ENCODE measurements around the gene ATP9B.

Gene ATP9B

DNA sequence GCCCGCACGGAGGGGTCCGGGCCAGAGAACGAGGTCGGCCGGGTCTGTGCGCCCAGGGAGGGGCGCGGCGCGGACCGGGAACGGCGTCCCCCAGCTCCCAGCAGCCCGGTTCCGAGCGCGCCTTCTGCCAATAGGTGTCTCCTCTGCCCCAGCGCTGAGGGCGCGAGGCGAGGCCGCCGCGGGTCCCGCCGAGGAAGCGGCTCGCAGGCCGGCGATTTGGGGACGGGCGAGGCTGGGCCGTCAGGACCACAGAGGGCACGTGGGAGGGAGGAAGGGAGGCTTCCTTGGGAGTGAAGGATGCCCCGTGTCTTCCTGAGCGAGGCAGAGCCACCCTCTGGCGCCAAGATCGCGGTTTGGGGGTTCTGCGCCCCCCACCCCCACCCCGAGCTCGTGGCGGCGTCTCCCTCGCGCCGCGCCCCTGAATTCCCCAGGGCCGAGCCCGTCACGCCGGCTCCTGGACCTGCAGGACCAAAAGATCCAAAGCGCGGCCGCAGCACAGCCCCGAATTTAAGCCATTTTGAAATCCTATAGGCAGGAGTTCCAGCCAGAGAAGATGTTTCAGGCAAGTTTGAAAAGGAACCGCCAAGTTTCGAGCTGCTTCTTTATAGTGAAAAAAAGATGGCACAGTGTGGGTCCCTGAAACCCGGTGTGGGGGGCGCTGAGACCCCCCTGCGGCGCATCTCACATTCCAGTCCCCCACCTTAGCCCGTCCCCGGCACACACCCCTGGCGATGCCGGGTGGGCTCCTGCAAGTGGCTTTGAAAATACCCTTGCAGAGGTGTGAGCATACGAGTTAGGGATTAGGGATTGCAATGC, 327.4 kb downstream of the ATP9B start:
- no peak for TF ChIP-seq POLR2A (IDR thresholded peaks at IDR 0.05; ENCODE audit: low read depth, low read length)
- TF ChIP-seq PAX5 (IDR thresholded peaks at IDR 0.05; ENCODE audit: insufficient read depth, low read length, severe bottlenecking), result no peak
- TF ChIP-seq TAF1 (IDR thresholded peaks at IDR 0.05; ENCODE audit: low read depth, low read length), result no peak
- no peak for DNase-seq (ENCODE audit: insufficient read length, low spot score)
- peak; percentile 67 for FAIRE-seq

DNA sequence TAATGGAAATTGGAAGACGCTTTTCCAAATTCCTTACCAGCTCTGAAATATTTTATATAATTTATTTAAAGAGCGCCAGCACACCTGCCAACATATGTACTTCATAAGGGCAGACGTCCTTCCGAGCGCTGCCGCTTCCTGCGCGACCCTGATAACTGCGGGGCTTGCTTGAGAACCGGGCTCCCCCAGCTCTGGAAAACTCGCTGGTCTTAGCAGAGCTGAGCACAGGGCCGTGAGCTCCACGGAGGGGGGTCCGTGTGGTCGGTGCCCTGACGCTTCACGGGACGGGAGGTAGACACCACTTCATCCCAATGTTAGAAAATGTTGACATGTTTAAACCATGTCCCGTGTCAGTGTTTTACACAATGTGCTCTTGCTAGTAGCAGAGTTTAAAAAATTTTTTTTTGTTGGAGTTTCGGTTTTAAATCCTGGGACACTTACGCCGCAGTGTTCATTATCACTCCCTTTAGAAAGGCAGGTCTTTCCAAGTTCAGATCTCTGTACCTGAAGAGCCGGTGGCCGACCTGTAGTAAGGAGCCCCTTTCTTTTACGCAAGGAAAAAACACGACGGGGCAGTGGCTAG, 328.1 kb downstream of the ATP9B start:
- no peak for TF ChIP-seq TAF1 (IDR thresholded peaks at IDR 0.05; ENCODE audit: low read depth, low read length)
- TF ChIP-seq SPI1 (IDR thresholded peaks at IDR 0.05; ENCODE audit: low read depth, low read length), result no peak
- no peak for TF ChIP-seq POU2F2 (IDR thresholded peaks at IDR 0.05; ENCODE audit: low read depth, low read length)
- TF ChIP-seq PAX5 (IDR thresholded peaks at IDR 0.05; ENCODE audit: insufficient read depth, low read length, severe bottlenecking), result no peak
- TF ChIP-seq POLR2AphosphoS5 (IDR thresholded peaks at IDR 0.05; ENCODE audit: low read depth, low read length), result no peak
- TF ChIP-seq POLR2A (IDR thresholded peaks at IDR 0.05; ENCODE audit: low read depth, low read length), result no peak
- FAIRE-seq (peak; percentile 54), DNase-seq (ENCODE audit: insufficient read length, low spot score) (no peak)

DNA sequence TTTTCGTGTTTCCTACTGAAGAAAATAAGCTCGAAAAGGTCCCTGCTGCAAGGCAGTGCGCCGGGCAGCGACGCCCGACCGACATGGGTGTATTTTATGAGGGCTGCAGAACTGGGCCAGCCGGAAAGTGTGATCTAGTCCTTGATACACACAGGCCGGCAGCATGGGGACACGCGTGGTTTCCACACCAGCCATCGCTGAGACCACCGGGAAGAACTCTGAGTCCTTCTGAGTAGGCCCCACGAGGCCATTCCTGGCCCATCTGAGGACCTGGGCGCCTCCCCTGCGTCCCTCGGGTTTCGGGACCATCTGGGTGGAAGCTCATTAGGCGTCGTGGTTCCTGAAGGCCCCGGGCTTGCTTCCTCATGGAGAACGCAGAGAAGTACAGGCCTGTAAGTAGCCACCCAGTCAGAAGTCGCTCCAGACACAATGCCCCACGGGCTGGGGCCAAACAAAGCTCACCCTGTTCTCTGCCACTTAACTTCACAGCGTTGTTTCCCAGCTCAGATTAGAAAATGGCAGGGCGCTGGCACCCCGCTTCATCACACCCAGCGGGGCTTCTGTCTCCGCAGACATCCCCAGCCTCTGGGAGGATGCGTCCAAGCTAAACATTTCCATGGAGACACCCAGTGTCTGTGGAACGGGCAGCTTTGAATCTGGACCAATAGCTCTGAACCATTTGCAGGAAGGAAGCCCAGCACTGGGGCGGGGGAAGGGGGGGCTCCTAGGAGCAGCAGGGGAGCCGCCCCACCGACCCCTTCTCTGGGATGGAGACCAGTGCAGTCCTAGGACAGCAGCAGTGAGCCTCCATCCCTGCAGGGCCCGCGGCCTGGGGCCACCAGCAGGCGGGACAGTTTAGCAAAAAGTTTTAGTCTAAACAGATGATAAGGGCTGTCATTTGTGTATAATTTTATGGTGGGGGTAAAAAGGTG, 328.9 kb downstream of the ATP9B start:
- FAIRE-seq, result peak; percentile 60
- TF ChIP-seq PAX5 (IDR thresholded peaks at IDR 0.05; ENCODE audit: insufficient read depth, low read length, severe bottlenecking) (no peak), POU2F2 (IDR thresholded peaks at IDR 0.05; ENCODE audit: low read depth, low read length) (no peak)
- DNase-seq (ENCODE audit: insufficient read length, low spot score), result no peak

DNA sequence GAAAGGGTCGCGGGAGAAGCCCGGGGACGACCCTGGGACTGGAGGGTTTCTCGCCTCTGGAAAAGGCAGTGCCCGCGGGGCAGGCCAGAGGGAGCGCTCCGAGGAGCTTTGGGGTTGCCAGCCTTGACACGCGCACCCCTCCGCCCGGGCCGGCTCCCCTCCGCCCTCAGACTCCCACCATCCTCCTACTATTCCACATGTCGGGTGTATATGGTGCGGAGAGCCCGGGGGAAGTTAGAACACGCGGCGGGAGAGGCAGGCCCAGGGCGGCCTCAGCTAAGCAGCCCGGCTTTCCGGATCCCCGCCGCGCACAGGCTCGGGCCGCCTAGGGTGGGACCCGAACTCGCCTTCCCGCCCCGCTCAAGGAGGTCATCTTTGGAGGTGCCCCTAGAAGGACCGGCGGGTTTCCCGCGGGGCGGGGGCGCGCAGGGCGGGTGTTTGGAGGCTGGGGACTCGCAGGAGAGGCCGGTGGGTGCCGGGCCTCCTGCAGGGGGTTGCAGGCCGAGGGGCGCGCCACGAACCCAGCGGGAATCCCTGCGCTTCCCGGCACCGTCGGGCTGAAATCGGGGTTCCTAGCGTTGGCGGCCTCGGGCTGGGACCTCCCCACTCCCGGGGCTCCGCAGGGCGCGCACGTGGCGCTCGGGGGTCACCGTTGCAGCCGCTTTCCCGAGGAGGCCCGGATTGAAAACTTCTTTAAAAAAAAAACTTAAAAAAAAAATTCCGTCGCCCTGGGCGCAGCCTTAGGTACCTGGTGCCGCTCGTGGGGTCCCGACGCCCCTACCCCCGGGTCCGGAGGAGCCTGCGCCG, 330.3 kb downstream of the ATP9B start:
- DNase-seq (ENCODE audit: insufficient read length, low spot score), result no peak
- TF ChIP-seq SPI1 (IDR thresholded peaks at IDR 0.05; ENCODE audit: low read depth, low read length), result no peak
- FAIRE-seq, result peak; percentile 81

DNA sequence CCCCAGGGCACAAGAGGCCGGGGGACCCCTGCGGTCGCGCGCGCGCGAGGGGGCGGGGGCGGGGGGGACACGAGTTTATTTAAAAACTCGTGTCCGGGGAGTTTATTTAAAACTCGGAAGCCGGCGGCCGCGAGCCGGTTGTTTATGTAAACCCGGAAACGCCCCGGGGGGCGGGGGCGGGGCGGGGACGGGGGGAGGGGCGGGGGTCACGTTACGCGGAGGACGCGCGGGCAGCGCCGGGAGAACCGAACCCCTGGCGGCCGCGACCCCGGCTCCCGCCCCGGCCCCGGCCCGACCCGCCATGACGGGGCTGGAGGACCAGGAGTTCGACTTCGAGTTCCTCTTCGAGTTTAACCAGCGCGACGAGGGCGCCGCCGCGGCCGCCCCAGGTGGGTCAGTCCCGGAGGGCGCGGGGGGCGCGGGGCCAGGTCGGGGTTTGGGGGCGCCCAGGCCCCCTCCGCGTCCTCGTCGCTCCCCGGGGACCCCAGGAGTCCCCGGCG, 330.9 kb downstream of the ATP9B start:
- TF ChIP-seq POU2F2 (IDR thresholded peaks at IDR 0.05; ENCODE audit: low read depth, low read length), result no peak
- no peak for TF ChIP-seq SPI1 (IDR thresholded peaks at IDR 0.05; ENCODE audit: low read depth, low read length)
- TF ChIP-seq PAX5 (IDR thresholded peaks at IDR 0.05; ENCODE audit: insufficient read depth, low read length, severe bottlenecking), result no peak
- no peak for TF ChIP-seq TAF1 (IDR thresholded peaks at IDR 0.05; ENCODE audit: low read depth, low read length)
- TF ChIP-seq POLR2A (IDR thresholded peaks at IDR 0.05; ENCODE audit: low read depth, low read length), result no peak
- no peak for TF ChIP-seq POLR2AphosphoS5 (IDR thresholded peaks at IDR 0.05; ENCODE audit: low read depth, low read length)
- DNase-seq (ENCODE audit: insufficient read length, low spot score) (peak; percentile 72), FAIRE-seq (no peak)

DNA sequence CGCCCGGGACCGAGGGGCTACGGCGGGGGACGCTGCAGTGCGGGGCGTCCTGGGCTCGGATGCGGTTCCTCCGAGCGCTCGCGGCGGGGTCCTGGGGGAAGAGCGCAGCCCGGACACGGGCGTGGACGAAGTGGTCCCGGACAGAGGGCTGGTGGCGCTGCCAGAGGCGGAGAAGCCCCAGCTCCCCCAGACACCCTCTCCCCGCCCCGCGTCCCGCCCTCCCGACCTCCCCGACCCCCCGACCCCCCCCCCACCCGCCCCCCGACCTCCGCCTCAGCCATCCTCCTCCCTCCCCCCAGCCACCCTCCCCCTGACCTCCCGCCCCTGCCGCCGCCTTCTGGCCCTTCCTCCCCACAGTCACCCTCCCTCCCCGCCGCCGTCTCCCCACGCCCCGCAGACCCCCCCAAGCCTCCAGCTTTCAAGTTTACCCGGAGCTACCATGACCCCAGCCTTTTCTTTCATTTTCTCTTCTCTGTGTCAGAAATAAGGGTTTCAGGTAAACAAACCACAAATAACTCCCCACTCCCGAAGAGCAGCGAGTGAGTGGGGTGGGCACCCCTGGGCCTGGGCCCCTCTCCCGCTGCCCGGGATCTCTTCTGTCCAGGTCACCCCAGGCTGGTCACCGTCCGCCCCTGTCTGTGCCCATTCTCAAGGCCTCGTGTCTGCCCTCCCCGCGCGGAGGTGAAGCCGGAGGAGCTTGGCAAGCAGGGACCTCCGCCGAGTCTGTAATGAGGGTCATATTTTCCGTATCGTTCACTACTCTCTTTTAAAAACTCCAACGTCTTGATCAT, 331.6 kb downstream of the ATP9B start:
- DNase-seq (ENCODE audit: insufficient read length, low spot score), result peak; percentile 77
- no peak for TF ChIP-seq POU2F2 (IDR thresholded peaks at IDR 0.05; ENCODE audit: low read depth, low read length)
- TF ChIP-seq SPI1 (IDR thresholded peaks at IDR 0.05; ENCODE audit: low read depth, low read length), result no peak
- no peak for TF ChIP-seq POLR2AphosphoS5 (IDR thresholded peaks at IDR 0.05; ENCODE audit: low read depth, low read length)
- no peak for TF ChIP-seq TAF1 (IDR thresholded peaks at IDR 0.05; ENCODE audit: low read depth, low read length)
- no peak for TF ChIP-seq POLR2A (IDR thresholded peaks at IDR 0.05; ENCODE audit: low read depth, low read length)
- no peak for TF ChIP-seq PAX5 (IDR thresholded peaks at IDR 0.05; ENCODE audit: insufficient read depth, low read length, severe bottlenecking)
- no peak for FAIRE-seq

DNA sequence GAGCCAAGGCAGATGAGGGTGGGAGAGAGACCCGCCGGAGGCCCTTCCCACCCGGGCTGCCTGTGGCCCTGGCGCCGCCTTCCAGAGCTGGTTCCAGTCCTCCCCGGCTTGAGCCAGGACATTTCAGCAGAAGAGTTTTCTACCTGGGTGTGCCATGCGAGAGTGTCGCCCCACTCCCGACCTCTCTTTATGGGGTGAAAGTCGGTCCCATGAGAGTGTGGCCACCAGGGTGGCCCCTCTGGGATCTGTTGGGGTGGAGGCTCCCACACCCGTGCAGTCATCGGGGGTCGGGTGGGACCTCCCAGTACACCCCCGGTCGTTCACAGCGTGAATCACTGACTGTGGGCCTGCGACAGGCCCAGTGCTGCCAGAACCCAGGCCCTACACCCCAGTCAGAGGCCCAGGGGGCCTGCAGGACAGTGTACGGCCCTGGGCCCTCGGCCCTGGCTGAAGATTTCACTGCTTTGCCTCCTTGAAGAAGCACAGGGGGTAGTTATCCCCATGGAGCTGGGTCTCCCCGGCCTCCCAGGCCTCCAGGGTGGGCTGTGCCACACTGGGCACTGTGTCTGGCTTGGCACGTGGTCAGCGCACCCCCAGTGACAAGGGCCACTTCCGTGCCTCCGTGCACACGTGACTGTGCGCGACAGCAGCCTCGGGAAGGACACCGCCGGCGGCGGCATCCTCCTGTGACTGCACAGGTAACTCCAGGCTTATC, 332.5 kb downstream of the ATP9B start:
- no peak for TF ChIP-seq POU2F2 (IDR thresholded peaks at IDR 0.05; ENCODE audit: low read depth, low read length)
- no peak for TF ChIP-seq POLR2A (IDR thresholded peaks at IDR 0.05; ENCODE audit: low read depth, low read length)
- no peak for TF ChIP-seq POLR2AphosphoS5 (IDR thresholded peaks at IDR 0.05; ENCODE audit: low read depth, low read length)
- TF ChIP-seq SPI1 (IDR thresholded peaks at IDR 0.05; ENCODE audit: low read depth, low read length), result no peak
- DNase-seq (ENCODE audit: insufficient read length, low spot score), result no peak
- FAIRE-seq, result peak; percentile 59

DNA sequence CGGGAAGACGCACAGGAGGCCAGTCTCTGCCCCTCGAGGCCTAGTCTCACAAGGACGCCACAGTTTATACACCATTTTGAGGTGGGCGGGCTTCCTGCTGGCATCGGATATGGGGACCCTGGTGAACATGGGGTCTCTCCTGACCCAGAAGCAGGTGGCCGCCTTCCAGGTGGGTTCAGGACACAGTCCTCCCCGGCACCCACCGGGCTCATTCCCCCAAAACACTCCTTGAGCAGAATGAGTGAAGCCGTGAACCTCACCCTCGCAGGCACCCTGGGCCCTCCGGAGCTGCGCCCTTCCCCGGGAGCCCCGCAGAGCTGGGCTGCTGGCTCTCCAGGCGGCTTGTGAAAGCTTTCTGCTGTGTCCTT, 333.0 kb downstream of the ATP9B start:
- TF ChIP-seq TAF1 (IDR thresholded peaks at IDR 0.05; ENCODE audit: low read depth, low read length), result no peak
- no peak for TF ChIP-seq POU2F2 (IDR thresholded peaks at IDR 0.05; ENCODE audit: low read depth, low read length)
- TF ChIP-seq POLR2A (IDR thresholded peaks at IDR 0.05; ENCODE audit: low read depth, low read length), result no peak
- no peak for TF ChIP-seq SPI1 (IDR thresholded peaks at IDR 0.05; ENCODE audit: low read depth, low read length)
- no peak for TF ChIP-seq POLR2AphosphoS5 (IDR thresholded peaks at IDR 0.05; ENCODE audit: low read depth, low read length)
- TF ChIP-seq PAX5 (IDR thresholded peaks at IDR 0.05; ENCODE audit: insufficient read depth, low read length, severe bottlenecking), result no peak
- no peak for FAIRE-seq

More for the DNA sequence above, 333.0 kb downstream of the ATP9B start:
- no peak for DNase-seq (ENCODE audit: insufficient read length, low spot score)

All from GM12891 (cell line).